GM21576 (cell line): ENCODE measurements around the gene ACTG1.

ENCODE experiments used
- ATAC-seq: cut with Tn5 transposase; IDR thresholded peaks from one replicate; pipeline ENCODE4 v1.9.1; 2021; ENCODE audit warnings: mild to moderate bottlenecking, moderate library complexity; ENCODE audit not compliant: unreplicated experiment

The ACTG1 gene

DNA sequence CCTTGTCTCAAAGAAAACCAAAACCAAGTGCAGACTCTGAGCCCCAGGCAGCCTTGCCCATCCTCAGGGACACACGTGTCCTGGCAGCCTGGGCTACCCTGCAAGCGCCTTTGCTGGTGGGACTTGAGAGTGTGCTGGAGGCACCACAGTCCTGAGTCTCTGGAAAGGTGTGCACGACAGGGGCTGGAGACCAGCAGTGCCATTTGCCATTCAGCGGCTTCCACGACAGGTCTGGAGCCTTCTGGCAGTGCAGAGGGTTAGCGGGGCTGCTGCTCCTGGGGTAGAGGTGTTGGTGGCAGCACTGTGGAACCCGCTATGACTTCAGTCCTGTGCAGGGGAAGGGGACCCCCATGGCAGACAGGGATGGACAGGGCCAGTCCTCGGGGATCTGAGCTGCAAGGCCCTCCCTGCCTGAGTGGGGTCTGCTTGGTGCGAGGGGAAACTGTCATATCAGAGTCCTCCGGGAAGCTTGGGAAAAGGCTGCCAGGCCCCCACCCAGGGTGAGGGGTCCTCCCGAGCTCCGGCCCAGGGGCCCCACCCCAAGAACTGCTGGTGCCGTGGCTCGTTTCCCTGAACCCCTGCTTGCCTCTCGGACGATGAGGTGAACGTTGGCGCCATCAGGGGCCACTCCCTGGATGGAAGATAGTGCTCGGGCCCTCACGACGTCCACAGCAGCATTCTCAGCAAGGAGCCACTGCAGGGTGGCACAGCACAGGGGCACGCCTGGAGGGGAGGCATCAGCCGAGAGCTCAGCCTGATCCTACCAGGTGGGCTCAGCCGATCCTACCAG is 32.8 kb upstream of the ACTG1 start:
- no peak for ATAC-seq

GRCh38 chr17:81544281-81544974 is 31.8 kb upstream of the ACTG1 start:
- no peak for ATAC-seq

DNA sequence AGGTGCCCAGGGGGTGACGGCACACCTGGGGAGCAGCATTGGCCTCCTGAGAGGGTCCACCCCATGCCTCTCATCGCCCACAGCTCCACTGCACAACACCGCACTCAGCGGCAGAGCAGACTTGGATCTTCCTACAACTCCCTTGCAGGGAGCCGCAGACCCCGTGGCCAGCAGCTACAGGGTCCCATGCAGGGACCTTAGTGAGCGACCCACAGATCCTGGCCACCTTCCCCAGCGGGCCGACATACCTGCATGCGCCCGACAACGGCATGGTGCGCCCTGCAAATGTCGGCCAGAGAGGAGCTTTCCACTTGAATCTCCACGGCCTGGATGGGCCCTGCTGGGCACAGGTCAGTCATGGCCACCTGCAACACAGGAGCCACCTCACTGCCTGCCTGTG is 31.2 kb upstream of the ACTG1 start:
- ATAC-seq: no peak

DNA sequence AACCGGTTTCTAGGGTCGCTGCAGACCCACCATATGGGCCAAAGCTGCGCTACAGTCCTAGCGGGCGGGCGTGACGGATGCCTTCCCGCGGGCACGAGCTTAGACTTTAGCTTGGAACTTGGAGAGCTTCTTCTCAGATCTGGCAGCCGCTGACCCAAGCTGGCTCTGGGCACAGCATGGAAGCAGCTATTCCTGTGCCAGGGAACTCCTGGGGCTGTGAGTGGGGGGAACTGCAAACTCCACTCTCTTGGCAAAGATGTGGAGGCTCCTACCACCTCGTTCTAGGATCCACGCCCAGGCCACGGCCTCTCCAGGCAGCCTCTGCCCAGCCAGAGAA is 30.7 kb upstream of the ACTG1 start:
- ATAC-seq: no peak

DNA sequence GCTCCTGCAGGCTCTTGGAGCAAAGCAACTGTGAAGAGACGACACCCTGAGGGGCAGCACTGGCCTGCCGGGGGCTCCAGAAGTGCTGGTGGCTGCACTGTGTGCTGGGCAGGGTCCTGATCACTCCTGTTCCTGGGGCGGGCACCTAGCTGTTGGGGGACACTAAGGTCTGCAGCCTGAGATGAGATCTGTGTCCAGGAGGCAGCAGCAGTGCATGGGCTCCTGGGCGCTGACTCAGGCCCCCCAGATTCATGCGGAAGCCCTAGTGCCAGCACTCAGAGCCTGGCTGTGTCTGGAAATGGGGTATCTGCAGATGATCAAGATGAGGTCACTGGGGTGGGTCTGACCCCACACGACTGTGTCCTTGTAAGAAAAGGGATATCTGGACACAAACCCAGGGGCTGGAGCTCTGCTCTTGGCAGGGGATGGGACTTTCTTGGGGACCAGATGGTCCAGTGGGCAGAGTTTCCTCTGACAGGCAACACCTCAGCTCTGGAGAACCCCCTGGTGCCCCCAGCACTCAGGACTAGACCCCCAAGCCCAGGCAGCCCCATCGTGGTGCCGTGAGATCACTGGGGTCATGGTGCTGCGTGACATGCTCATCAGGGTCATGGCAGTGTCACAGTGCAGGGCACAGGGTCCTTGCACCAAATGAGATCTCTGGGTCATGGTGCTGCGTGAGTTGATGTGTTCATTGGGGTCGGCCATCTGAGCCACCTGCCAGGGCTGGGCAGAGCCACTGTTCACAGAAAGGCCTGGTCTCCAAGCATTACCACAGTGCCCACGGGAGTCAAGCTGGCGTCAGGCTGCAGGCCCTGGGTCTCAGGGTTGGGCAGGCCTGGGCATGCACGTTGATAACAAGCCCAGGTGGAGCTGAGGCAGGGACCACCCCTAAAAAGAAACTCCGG is 30.1 kb upstream of the ACTG1 start:
- ATAC-seq: no peak

DNA sequence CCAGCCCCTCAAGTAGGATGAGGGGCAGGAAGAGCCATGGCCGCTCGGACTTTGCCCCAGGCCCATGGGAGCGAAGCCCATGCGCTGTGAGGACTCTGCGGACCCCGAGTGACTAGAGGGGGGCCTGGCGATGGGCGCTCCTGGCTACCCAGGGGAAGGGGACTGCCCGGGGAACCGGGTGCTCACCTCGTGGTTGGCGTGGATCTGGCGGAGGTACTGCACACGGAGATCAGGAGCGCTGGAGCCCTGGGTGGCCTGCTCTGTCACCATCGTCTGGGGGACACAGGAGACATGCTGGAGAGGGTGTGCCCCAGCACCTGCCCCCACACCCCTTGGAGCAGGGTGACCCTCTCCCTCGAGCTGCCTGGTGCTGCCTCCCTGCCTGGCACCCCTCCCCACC is 28.5 kb upstream of the ACTG1 start:
- ATAC-seq: no peak

- no peak for ATAC-seq
Measured at GRCh38 chr17:81540676-81541027, 28.1 kb upstream of the ACTG1 start.

- no peak for ATAC-seq
Measured at GRCh38 chr17:81539961-81540675, 27.5 kb upstream of the ACTG1 start.

DNA sequence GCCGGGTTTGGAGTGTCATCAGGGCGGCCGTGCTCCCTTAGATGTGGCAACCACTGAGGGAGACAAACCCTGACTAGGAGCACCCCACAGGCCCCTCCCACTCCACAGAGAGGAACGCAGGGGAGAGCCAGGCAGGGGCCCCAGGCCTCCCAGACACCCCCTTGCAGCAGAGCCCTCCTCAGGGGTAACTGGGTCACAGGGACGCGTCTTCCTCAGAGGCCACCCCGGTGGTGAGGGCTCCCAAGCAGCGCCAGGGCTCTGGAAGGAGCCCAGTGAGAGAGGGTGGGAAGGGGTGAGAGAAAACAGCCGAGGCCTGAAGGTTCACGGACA is 26.9 kb upstream of the ACTG1 start:
- ATAC-seq: no peak

DNA sequence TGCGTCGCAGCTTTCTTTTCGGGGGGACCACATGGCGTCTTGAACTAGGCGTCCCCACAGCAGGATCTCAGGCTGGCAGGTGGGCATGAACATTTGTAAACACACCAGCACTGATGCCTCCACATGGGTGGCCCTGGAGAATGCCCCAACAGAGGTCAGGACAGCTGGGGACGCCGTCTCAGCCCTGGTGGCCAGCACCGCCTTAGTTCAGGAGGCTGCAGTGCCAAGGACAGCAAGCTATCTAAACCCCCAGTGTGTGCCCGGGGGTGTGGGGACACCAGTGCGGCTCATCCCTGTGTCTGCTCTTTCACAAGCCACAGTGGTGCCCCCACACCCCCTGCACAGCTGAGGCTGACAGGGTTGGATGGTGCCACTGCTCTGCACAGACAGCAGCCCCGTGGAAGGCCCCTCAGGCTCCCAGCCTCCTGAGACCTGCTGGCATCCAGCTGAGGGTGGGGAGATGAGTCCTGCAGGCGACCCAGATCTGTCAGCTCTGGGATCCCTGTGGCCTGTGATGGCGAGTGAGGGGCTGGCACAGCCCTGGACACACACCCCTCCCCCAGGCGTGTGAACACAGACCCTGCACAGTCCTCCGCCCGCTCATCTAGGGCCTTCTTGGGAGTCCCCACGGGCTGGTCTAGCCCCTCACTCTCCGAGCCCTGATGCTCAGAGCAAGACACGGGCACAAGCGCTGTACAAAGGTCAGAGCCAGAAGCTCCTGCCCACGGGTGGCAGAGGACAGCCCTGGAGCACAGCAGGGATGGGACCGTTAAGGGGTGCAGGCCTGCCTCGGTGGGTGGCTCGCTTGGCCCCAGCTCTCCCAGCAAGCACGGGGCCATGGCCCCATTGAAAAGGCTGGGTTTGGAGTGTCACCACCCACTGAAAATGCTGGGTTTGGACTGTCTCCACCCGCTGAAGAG is 26.3 kb upstream of the ACTG1 start:
- ATAC-seq: no peak

DNA sequence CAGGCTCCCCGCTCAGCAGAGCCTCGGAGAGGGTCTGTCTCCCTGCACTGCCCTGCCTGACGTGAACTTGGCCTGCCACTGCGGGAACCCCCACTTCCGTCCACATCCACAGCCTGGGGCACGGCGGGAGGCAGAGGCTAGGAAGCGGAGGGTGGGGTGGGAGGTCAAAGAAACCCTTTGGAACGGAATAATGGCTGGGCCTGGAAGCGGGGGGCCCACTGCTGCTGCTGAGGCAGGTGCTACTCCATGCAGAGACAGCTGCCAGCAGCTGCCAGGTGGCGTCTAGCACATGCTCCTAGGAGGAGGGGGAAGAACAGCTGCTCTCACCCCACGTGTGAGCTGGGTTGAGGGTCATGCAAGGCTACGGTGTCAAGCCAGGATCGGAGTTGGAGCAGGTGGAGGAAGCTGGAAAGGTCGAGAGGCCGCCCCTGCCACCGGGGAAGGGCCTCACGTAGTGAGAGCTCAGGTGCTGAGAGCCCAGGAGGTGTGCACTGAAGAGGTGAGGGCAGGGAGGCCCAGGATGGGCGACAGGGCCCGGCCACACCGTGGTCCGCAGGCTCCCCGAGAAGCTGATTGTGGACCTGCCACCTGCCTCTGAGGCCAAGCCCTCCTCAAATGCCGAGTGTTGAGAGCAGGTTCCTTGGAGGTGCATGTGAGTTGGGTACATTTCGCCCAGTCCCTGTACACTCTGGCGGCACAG is 25.4 kb upstream of the ACTG1 start:
- ATAC-seq: no peak

DNA sequence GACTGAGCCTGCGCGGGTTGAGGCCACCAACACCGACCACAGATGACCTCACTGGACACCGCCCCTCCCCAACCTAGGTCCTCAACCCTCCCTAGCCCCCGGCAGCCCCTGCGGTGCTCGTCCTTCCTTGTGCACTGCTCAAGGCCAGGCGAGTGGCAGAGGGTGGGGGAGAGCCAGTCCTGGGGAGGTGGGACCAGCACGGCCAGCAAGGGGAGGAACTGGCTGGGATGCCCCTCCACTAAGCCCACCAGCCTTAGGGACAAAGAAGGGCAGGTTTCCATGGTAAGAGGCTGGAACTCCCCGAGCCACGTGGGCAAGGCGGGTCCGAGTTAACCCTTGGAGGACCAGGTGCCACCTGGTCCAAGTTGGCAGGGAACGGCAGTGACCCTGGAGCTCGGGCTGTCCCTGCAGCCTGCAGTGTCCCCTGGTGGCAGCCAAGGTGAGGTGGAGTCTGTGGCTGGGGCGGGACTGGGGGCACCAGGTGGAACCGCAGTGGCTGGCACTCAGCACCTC is 24.8 kb upstream of the ACTG1 start:
- no peak for ATAC-seq

DNA sequence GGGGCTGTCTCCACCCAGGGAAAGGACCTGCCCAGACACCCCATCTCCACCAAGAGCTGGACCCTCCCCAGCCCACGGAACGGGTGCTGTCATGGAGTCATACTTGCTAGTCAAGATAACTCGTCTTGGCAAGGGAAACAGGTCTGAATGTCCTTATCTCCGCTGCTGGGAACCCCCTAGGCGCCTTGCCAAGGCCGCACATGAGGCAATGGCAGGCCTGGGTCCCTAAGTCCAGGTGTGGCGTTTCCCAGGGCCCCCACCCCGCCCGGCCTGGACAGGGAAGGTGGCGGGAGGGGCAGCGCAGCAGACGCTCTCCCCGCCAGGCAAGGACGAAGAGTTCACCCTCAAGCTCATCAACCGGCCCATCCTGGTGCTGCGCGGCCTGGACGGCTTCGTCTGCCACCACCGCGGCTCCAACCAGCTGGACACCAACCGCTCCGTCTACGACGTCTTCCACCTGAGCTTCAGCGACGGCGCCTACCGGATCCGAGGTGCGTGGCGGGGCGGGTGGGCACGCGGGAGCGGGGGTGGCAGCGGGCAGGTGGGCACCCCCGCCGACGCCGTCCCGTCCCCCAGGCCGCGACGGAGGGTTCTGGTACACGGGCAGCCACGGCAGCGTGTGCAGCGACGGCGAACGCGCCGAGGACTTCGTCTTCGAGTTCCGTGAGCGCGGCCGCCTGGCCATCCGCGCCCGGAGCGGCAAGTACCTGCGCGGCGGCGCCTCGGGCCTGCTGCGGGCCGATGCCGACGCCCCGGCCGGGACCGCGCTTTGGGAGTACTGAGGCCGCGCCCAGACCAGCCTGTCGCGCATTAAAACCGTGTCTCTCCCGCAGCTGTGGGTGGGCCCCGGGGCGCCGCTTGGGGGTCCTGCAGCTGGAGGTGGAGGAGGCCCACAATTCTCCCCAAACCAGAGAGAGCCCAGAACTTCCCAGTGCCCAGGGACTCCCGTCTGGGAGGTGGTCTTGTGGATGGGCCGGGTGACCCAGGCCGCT is 24.0 kb upstream of the ACTG1 start:
- ATAC-seq: no peak

GRCh38 chr17:81535480-81536298 is 23.1 kb upstream of the ACTG1 start:
- no peak for ATAC-seq

DNA sequence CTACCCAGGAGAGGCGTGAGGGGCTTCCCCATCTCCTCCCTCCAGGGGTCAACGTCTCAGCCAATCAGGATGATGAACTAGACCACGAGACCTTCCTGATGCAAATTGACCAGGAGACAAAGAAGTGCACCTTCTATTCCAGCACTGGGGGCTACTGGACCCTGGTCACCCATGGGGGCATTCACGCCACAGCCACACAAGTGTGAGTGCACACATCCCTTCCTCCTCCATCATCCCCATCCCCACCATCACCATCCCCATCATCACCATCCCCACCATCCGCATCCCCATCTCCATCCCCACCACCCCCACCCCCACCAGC is 22.4 kb upstream of the ACTG1 start:
- ATAC-seq: no peak

DNA sequence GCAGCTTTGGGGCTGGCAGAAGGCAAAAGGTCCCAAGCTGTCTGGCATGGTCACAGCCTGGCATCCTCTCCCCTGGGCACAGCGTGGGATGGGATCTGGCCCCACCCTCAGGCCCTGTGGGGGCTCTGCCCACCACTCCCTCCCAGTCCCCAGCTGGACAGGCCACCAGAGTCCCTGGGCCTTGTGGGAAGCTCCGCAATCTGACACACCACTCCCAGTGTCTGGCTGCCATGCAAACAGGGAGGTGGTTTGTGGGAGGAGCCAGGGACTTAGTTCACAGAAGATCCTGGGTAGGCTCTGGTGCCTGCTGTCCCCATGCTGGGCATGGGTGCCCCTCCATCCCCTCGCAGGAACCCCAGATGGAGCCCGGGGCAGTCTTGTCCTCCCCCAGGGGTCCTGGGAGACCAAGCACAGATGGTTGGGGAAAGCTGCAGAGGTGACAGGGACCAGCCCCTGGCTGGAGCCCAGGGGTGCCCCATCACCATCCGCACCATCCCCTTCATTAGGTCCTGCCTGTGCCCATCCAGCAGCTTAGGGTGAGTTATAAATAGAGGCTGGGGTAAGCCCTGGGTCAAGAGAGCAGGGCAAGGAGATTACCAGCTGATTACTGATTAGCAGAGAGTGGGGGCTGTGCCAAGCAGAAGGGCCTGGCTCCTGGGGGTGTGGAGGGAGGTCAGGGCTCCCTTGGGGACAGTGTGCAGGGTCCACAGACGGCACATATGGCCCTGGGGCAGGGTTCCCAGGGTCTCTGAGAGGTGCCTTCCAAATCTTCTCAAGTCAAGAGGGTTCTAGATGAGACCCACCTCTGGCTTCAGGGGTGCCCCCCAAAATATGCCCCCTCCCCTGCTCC is 21.8 kb upstream of the ACTG1 start:
- ATAC-seq: no peak
